GM21737 (cell line): ENCODE results near the gene CSNK1E.

Source experiments
- ATAC-seq: cut with Tn5 transposase; IDR thresholded peaks from one replicate; pipeline ENCODE4 v1.9.1; 2021; ENCODE audit warnings: mild to moderate bottlenecking, moderate library complexity; ENCODE audit not compliant: unreplicated experiment

CSNK1E gene

GRCh38 chr22:38282397-38282796, 34.8 kb downstream of the CSNK1E start:
- ATAC-seq = no peak

DNA sequence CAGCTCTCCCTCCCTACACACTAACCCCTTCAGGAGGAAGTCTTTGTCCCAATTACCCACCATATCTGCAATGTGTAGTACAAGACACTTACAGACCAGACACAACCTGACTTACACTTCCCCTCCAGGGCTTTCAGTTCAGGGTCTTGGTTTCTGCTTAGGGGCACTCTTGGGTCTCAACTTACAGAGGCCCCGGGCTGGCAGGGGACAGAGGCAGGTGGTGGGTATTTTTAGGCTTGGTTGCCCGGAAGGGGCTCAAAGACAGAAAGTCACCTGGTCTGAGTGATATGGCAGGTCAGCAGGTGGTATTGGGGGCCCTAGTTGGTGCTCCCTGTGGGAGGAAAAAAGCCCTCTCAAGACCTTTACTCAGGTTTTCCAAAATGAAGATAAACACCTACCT, 41.1 kb downstream of the CSNK1E start:
- no peak for ATAC-seq

DNA sequence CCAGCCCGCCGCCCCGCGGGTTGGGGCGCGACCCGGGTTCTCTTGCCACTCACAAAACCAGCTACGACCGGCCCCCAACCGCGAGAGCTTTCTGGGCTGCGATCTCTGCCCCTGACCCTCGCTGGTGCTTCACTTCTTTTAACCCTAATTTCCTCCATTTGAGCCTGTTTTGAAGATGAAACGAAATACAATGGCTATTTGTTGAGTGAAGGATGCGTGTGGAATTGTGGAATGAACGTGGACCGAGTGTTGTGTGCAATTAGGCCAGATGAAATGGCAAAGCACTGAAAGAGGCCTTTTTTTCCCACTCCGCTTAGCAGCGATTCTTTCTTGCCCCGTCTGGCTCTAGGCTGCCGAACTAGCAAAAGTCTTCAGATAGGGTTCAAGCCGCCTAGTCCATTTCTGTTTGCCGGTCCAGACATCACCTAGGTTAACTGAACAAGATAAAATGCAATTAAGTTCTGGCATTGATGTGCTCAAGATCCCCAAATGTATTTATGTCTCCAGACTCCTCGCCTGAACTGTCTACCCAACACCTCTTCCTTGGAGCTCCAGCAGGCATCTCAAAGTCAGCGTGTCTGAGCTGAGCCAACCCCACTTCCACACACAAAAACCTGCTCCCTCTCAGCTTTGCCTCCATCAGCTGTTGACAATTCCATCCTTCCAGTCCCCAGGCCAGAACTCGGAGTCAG, 44.0 kb downstream of the CSNK1E start:
- ATAC-seq = no peak

- ATAC-seq = peak; percentile 74
These were observed 44.7 kb downstream of the CSNK1E start, which contains the start of gene TMEM184B for GRCh38 chr22:38272373-38273134. Gene TMEM184B, minus strand, starts transcription at chr22:38273010. Its CDS starts 25,049 bp downstream, at chr22:38247961.

DNA sequence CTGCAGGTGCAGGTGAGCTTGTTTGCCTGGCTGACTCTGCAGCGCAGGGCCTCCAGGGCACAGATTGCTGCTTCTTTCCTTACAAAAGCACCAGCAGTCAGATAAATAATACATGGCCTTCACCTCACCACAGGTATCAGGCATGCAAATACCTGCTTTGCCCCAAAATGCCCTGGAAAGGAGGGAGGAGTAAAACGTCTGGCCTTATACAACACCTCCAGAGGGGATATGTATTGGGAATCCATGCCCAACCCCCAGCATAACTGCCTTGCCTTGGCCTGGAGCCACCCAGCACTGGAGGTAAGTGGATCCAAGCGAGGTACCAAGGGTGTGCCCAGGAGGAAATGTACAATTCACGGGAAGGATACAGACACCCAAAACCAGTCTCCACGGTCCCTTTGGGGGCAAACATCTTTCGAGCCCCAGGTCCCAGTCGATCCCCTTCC, 45.3 kb downstream of the CSNK1E start:
- no peak for ATAC-seq

DNA sequence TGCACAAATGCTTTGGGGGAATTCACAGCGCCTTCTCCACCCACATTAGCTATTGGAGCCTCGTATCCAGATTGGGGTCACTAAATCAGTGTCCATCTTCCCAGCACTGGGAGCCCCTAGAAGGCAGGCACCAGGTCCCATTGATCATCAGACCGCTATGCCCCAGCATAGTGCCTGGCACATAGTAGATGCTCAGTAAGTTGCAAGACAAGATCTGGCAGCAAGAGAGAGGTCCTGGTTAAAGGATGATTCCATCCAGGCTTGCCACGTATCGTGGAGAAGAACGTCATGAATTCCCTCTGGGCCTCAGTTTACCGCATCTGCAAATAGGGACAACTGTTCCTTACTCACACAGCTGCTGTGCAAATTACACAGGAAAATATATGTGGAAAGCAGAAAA, 46.1 kb downstream of the CSNK1E start:
- no peak for ATAC-seq

GRCh38 chr22:38270091-38270992, 46.9 kb downstream of the CSNK1E start:
- ATAC-seq = no peak

GRCh38 chr22:38269466-38269865, 47.8 kb downstream of the CSNK1E start:
- no peak for ATAC-seq

- no peak for ATAC-seq
These were observed 50.1 kb downstream of the CSNK1E start for GRCh38 chr22:38267086-38267485.

- no peak for ATAC-seq
These were observed 51.1 kb downstream of the CSNK1E start for GRCh38 chr22:38266120-38266519.

DNA sequence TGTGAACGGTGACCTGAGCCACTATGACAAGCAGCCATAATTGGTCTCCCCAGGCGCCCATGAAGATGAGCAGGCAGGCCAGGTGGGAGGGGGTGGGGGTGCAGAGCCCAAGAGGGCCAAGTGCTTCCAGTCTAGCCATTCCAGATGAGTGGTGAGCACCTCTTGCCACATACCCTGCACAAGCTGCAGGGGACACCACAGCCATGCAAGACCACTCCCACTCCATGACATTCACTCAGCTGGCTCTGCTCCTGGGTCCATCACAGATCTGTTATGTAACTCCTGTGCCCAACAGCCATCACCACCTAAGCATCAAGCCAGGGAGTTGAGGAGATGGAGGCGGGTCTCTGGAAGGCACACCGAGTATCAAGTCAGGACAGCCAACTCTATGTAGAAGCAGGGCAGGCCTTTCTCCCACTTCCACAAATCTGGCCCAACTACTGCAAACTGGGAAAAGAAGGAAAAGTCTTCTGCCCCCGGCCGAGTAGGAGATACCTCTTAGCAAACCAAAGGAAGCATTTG, 52.9 kb downstream of the CSNK1E start:
- ATAC-seq = no peak

DNA sequence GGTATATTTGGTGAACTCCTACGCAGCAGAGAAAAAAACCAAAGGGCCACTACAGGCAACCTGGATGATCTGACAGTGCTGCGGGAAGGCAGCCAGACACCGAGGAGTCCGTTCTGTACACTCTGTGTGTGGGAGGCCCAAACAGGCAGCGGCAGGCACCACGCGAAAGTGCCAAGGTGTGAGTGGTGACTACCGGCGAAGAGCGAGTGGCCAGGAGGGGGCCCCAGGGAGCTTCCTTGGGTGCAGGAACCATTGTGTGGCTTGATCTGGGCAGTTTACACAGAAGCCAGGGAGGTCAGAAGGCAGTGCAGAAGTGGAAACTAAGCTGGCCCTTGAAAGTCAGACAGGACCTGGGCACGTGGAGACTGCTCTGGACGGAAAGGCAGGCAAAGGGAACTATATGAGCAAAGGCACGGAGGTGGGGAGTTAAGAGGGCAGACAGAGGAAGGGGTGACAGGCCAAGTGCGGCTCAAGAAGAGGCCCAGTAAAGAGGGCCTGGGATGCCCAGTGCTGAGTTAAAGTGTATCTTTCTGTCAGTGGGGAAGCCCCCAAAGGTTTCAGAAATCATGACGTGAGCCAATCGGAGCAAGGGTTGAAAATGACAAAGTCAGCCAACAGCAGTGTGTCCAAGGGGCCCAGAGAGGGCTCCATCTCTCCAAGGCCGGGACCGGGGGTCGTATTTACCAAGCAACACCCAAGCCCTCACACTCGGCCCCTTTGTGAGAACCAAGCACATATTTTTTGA, 55.0 kb downstream of the CSNK1E start:
- no peak for ATAC-seq

- peak; percentile 16 for ATAC-seq
These were observed 56.2 kb downstream of the CSNK1E start for GRCh38 chr22:38260761-38261681.

DNA sequence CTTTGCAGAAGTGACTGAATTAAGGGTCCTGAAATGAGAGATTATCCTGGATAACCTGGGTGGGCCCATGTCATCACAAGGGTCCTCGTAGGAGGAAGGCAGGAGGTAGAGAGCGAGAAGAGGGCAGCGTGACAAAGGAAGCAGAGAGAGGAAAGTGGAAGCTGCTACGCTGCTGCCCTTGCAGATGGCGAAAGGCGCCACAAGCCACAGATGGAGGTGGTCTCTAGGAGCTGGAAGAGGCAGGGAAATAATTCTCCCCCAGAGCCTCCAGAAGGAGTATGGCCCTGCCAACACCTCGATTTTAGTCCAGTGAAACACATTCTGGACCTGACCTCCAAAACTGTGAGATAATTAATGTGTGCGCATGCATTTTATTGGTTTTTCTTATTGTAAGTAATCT, 57.9 kb downstream of the CSNK1E start:
- ATAC-seq = no peak

- ATAC-seq = no peak
These were observed 58.3 kb downstream of the CSNK1E start for GRCh38 chr22:38258895-38259294.

- no peak for ATAC-seq
These were observed 59.5 kb downstream of the CSNK1E start for GRCh38 chr22:38257650-38258250.

GRCh38 chr22:38257181-38257580, 60.1 kb downstream of the CSNK1E start:
- no peak for ATAC-seq

GRCh38 chr22:38255697-38256096, 61.5 kb downstream of the CSNK1E start:
- no peak for ATAC-seq

DNA sequence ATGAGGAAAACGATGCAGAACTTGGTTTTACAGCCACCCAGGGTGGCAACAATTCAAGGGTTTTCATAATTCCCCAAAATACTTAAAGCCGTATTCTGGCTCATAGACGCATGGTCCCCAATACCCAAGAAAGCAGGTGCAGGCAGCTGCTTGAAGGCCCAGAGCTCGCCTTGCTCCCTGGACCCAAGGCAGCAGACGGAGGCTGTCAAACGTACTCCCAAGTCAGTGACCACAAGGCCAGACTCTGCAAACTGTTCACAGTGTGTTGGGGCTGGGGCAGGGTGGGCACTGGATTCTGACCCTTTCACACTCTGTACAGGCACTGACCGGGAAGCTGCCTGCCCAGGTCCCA, 65.9 kb downstream of the CSNK1E start:
- ATAC-seq = no peak
